NT2/D1 (cell line): ENCODE results near the gene DUXB.

ENCODE experiments used
- SUZ12 ChIP-seq: IDR thresholded peaks from 2 replicates; pipeline ENCODE4 v1.6.1; 2011; ENCODE audit not compliant: insufficient read length, insufficient read depth; ENCODE audit errors: extremely low read depth
- YY1 ChIP-seq: IDR thresholded peaks from 2 replicates; pipeline ENCODE4 v1.6.1; 2011; ENCODE audit not compliant: insufficient read length, insufficient read depth

GRCh38 chr16:75727221-75727620 lies 26.0 kb upstream of the DUXB start:
- TF ChIP-seq YY1 = no peak
- no peak for TF ChIP-seq SUZ12
